ENCODE measurements around the gene SPRR2B.
"Not testable (repeated sequence)": the region's sequence is repeated elsewhere in the genome, so short reads cannot be mapped to it uniquely, and the experiment has no call there.

SPRR2B gene

DNA sequence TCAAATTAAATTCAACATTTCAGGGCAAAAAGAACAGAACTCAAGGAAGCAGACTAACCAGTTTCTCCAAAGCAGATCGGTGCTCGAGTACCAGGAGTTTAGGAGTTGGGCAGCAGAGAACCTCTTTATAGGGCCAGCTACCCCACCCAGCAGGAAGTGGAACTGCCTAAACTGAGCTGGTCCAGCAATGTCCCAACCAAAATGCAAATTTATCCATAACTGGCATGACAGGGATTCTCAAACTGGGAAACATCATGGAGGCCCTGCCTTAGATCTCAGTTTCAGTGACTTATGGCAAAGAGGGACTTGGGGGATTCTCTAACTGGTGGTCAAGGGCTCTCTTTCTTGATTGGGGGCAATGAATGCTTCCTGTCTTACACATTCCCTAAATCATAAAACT lies at the start of gene SPRR2B:
TSS of gene SPRR2B (minus strand) at position 101 of the 400 bp plus-strand sequence. CDS start 772 bp downstream, outside the sequence.
- no peak for DNase-seq (ENCODE audit: insufficient read length, low spot score)
- FAIRE-seq: no peak

DNA sequence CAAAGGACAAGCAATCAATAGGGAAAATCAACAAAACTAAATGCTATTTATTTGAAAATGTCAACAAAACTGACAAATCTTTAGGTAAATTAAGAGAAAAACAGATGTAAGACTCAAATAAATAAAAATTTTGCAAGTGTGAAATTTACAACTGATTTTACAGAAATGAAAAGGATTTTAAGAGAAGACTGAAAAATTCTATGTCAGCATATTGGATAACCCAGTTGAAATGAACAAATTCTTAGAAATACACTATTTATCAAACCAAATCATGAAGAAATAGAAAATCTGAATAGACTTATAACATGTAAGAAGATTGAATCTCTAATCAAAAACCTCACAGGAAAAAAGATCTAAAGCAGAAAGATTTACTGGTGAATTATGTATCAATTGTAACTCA lies 49.5 kb upstream of the SPRR2B start:
- DNase-seq (ENCODE audit: insufficient read length, low spot score): no peak
- FAIRE-seq: no peak

DNA sequence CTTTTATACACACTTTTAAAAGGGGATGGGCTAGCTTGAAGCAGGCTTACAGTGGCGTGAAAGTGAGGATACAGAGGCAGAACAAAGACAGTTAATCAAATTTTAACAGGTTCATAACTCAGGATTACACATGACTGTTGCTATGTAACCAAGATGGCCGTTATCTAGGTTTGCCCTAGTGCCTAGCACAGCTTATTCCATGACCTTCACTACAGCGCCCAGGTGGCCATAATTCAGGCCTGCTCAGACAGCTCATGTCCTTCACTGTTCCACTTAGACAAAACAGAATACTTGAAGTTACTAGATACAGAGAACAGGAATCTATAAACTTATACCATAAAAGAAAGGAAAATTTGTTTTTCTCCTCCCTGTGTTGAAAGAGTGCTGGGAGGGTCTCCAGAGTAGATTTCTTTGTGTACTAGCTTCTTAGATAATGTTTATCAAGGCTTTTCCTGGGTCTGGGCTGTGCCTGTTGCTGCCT lies 48.1 kb upstream of the SPRR2B start:
- DNase-seq (ENCODE audit: insufficient read length, low spot score) (no peak), FAIRE-seq (no peak)

DNA sequence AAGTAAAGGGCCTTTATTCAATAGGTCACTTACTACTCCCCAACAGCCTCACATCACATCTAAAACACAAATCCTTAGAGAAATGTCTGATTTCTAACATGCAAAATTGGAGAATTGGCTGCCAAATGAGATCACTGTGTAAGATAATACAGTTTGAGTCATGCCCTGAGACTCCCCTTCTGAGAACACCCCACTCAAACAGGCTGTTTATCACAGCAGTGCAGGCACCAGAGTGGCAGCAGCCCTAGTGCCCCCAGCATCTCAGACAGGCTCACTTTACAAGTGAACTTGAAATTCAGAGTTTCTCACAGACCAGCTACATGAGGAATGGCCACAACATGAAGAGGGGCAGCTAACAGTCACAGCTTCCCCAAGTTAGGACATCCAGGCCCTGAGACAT lies 43.9 kb upstream of the SPRR2B start:
- FAIRE-seq; DNase-seq (ENCODE audit: insufficient read length, low spot score): not testable (repeated sequence)

DNA sequence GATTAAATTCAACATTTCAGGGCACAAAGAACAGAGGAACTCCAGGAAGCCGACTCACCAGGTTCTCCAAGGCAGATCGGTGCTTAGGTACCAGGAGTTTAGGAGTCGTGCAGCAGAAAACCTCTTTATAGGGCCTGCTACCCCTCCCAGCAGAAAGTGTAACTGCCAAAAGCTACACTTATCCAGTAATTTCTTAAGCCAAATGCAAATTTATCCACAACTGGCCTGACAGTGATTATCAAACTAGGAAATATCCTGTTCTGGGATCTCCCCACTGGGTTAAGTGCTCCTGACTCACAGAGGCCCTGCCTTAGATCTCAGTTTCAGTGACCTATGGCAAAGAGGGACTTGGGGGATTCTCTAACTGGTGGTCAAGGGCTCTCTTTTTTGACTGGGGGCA lies 42.0 kb upstream of the SPRR2B start, which contains the start of gene SPRR2F:
TSS of gene SPRR2F (minus strand) at position 101 of the 400 bp plus-strand sequence. CDS start 783 bp downstream, outside the sequence.
- no peak for FAIRE-seq

DNA sequence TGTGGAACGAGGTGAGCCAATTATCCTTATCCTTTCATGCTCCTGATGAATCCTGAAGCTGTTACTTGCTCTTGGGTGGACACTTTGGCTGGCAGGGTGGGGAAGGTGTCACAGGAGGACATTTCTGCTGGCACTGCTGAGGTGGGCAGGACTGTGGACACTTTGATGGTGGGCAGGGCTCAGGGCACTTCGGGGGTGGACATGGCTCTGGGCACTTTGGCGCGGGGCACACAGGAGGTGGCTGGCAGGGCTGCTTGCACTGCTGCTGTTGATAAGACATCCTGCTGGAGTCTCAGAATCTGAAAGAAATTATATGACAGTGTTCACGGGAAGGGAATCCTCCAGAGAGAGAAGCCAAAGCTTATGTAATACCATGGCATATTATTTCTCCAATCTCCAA lies 41.0 kb upstream of the SPRR2B start:
- DNase-seq (ENCODE audit: insufficient read length, low spot score); FAIRE-seq: not testable (repeated sequence)

More for the DNA sequence above, 42.0 kb upstream of the SPRR2B start, which contains the start of gene SPRR2F:
- no peak for DNase-seq (ENCODE audit: insufficient read length, low spot score)

DNA sequence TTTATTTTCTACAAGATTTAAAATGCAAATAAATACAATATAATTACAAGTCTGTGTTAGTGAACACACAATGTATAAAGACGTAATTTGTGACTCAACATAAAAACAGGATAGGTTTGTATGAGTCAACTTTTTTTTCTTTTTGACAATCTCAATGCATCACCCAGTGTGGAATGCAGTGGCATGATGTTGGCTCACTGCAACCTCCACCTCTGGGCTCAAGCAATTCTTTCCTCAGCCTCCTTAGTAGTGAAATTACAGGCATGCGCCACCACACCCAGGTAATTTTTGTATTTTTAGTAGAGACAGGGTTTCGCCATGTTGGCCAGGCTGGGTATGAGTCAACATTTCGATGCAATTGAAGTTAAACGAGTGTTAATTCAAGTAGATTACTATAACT lies 28.8 kb upstream of the SPRR2B start:
- DNase-seq (ENCODE audit: insufficient read length, low spot score) (no peak), FAIRE-seq (no peak)

DNA sequence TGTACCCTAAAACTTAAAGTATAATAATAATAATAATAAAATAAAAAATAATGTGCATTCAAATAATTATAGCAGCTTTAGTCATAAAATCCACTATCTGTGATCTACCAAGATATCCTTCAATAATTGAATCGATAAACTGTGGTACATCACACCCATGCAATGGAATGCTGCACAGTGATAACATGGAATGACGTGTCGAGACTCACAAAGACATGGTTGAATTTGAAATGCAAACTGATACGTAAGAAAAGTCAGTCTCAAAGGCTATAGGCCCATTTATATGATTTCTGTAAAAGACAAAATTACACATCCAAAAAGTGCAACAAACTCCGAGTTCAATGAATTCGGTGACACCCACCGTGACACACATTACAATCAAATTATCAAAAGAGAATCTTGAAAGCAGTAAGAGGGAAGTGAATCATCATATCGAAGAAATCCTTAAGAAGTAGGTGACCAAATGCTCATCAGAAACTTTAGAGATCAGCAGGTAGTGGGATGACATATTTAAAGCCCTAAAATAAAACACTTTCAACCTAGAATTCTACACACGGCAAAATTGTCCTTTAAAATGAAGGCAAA lies 28.1 kb upstream of the SPRR2B start:
- no peak for FAIRE-seq

DNA sequence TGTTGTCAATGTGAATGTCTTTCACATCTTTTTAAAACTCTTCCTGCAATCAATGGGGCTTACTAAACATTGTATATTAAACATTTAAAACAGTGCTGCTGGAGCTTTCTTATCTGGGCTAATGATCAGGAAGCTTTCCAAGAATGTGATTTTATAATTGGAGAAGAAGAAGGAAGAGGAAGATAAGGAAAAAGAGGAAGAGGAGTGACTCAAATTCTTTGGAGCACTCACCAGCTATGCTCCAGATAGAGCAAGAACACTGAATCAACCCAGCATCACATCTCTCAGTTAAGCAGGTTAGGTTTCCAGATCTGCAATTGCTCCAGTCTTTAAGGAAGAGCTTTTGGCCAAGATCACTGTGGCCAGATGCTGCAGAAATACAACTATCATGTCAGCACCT lies 24.4 kb upstream of the SPRR2B start:
- FAIRE-seq (no peak), DNase-seq (ENCODE audit: insufficient read length, low spot score) (no peak)

More for the DNA sequence above, 28.1 kb upstream of the SPRR2B start:
- no peak for DNase-seq (ENCODE audit: insufficient read length, low spot score)

DNA sequence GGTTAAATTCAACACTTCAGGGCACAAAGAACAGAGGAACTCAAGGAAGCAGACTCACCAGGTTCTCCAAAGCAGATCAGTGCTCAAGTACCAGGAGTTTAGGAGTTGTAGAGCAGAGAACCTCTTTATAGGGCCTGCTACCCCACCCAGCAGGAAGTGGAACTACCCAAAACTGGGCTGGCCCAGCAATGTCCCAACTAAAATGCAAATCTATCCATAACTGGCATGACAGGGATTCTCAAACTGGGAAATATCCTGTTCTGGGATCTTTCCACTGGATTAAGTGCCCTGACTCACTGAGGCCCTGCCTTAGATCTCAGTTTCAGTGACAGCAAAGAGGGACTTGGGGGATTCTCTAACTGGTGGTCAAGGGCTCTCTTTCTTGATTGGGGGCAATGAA lies 23.0 kb upstream of the SPRR2B start, which contains the start of gene SPRR2E:
TSS of gene SPRR2E (minus strand) at position 101 of the 400 bp plus-strand sequence. CDS start 775 bp downstream, outside the sequence.
- FAIRE-seq: no peak
- DNase-seq (ENCODE audit: insufficient read length, low spot score): no peak

DNA sequence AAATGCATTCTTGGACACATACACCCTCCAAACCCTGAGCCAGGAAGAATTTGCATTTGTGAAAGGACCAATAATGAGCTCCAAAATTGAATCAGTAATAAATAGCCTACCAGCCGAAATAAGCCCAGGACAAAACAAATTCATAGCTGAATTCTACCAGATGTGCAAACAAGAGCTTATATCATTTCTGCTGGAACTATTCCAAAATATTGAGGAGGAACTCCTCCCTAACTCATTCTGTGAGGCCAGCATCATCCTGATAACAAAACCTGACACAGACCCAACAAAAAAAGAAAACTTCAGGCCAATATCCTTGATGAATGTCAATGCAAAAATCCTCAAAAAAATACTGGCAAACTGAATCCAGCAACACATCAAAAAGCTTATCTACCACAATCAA lies 16.2 kb upstream of the SPRR2B start:
- FAIRE-seq: no peak
- no peak for DNase-seq (ENCODE audit: insufficient read length, low spot score)

DNA sequence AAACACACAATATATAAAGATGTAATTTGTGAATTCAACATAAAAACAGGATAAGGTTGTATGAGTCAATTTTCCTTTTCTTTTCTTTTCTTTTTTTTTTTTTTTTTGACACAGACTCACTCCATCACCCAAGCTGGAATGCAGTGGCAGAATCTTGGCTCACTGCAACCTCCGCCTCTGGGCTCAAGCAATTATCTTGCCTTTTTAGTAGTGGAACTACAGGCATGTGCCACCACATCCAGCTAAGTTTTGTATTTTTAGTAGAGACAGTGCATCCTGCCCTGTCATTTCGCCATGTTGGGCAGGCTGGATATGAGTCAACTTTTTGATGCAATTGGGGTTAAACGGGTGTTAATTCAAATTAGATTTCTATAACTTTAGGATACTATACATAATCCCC lies 10.3 kb upstream of the SPRR2B start:
- DNase-seq (ENCODE audit: insufficient read length, low spot score) (no peak), FAIRE-seq (no peak)

DNA sequence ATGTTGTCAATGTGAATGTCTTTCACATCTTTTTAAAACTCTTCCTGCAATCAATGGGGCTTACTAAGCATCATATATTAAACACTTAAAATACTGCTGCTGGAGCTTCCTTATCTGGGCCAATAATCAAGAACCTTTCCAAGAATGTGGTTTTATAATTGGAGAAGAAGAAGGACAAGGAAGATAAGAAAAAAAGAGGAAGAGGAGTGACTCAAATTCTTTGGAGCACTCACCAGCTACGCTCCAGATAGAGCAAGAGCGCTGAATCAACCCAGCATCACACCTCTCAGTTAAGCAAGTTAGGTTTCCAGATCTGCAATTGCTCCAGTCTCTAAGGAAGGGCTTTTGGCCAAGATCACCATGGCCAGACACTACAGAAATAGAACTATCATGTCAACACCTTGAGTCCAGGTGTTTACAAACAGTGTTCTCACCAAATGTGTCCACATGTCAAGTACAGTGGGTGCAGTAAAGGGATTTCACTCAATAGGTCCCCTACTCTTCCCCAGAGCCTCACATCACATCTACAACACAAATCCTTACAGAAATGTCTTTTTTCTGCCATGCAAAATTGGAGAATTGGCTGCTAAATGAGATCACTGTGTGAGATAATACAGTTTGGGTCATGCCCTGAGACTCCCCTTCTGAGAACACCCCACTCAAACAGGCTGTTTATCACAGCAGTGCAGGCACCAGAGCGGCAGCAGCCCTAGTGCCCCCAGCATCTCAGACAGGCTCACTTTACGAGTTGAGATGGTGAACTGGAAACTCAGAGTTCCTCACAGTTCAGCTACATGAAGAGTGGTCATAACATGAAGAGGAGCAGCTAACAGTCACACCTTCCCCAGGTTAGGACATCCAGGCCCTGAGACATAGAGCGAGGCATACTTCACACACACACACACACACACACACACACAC lies 1.7 kb upstream of the SPRR2B start:
- no peak for DNase-seq (ENCODE audit: insufficient read length, low spot score)
- FAIRE-seq: no peak

DNA sequence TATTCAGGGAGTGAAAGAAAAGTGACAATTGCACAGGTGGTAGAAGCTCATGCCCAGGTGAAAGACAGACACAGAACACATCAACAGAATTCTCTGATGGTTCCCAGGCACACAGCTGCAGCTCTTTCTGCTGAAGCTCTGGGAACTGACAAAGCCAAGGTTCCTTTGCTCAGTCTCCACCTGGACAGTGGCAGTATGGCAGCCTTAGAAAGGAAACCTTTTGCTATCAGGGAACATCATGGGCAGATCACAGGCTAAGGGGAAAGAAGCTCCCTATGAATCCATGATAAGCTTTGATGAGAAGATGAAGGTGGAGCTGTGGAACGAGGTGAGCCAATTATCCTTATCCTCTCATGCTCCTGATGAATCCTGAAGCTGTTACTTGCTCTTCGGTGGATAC lies 1.2 kb downstream of the SPRR2B start:
- no peak for FAIRE-seq

DNA sequence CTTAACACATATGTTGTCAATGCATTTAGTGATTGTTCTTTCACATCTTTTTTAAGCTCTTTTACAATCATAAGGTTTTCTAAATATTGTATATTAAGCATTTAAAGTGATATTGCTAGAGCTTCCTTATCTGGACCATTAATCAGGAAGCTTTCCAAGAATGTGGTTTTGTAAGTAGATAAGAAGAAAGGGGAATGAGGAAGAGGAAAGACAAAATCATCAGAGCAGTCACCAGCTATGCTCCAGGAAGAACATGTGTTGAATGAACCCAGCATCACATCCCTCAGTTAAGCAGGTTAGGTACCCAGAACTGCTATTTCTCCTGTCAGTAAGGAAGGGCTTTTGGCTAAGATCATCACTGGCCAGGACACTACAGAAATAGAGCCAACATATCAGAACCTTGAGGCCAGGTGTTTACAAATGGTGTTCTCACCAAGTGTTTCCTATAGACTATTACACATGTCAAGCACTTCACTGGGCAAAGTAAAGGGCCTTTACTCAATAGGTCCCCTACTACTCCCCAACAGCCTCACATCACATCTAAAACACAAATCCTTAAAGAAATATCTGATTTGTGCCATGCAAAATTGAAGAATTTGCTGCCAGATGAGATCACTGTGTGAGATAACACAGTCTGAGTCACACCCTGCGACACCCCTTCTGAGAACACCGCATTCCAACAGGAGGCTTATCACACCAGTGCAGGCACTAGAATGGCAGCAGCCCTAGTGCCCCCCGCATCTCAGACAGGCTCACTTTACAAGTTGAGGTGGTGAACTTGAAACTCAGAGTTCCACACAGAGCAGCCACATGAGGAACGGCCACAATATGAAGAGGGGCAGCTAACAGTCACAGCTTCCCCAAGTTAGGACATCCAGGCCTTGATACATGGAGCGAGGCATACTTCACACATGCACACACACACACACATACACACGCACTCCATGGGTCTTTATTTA lies 12.3 kb downstream of the SPRR2B start:
- FAIRE-seq (no peak), DNase-seq (ENCODE audit: insufficient read length, low spot score) (no peak)

More for the DNA sequence above, 1.2 kb downstream of the SPRR2B start:
- DNase-seq (ENCODE audit: insufficient read length, low spot score): no peak

DNA sequence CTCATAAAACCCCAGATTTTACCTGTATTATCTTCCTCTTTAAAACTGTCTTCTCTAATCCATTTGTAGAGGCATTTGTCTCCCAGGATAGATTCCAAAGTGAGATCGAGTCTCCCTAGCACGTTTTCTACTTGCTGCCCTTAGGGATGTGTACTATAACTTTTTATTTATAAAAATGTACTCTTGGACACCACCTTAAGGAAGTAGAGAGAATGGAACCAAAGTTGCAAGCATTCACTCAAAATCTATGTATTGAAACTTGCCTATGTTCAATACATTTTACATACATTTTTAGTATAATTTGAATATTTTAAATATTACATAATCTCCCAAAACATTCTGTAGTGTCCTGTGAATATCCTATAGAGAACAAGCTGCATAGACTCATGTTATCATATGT lies 13.3 kb downstream of the SPRR2B start:
- DNase-seq (ENCODE audit: insufficient read length, low spot score) (no peak), FAIRE-seq (no peak)

DNA sequence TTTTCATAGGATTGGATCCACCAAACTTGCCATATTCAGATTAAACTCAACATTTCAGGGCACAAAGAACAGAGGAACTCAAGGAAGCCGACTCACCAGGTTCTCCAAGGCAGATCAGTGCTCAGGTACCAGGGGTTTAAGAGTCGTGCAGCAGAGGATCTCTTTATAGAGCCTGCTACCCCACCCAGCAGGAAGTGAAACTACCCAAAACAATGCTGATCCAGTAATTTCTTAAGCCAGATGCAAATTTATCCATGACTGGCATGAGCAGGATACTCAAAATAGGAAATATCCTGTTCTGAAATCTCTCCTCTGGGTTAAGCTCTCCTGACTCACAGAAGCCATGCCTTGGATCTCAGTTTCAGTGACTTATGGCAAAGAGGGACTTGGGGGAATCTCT lies 14.0 kb downstream of the SPRR2B start, which contains the start of gene SPRR2A:
TSS of gene SPRR2A (minus strand) at position 138 of the 400 bp plus-strand sequence. CDS start 777 bp downstream, outside the sequence.
- no peak for DNase-seq (ENCODE audit: insufficient read length, low spot score)

DNA sequence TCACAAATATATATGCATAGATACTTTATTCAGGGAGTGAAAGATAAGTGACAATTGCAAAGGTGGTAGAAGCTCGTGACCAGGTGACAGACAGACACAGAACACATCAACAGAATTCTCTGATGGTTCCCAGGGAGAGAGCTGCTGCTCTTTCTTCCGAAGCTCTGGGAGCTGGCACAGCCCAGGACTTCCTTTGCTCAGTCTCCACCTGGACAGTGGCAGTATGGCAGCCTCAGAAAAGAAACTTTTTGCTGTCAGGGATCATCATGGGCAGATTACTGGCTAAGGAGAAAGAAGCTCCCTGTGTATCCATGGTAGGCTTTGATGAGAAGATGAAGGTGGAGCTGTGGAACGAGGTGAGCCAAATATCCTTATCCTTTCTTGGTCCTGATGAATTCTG lies 15.3 kb downstream of the SPRR2B start:
- FAIRE-seq; DNase-seq (ENCODE audit: insufficient read length, low spot score): not testable (repeated sequence)

More for the DNA sequence above, 14.0 kb downstream of the SPRR2B start, which contains the start of gene SPRR2A:
- no peak for FAIRE-seq

DNA sequence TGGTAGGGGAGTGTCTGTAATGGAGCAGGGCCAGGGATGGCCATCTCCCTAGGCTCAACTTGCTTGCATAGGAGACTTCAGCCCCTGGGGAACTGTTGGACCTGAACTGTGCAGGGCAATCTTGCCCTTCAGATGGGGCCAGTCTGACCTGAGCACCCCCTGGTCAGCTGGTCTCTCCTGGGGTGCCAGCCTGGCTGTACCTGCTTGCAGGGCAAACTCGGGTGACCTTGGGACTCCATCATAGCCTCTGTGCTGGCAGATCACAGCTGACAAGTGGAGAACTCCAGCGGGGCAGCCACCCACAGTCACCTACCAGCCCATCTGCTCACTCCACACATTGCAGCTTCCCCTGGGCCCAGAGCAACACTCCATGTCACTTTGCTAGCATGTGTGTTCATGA lies 22.2 kb downstream of the SPRR2B start:
- FAIRE-seq (no peak), DNase-seq (ENCODE audit: insufficient read length, low spot score) (no peak)

All from HTR-8/SVneo (cell line).